DOHH2 (cell line): ENCODE data around the gene SLC66A2.

Experiments
- H3F3A ChIP-seq: fragments of 200-600 bp; sonication (generic), shearing (Covaris generic); 2 replicates; pipeline ENCODE4 v1.6.0; 2016; ENCODE audit warnings: antibody characterized with exemption, mild to moderate bottlenecking; ENCODE audit not compliant: control insufficient read depth, insufficient read depth
- H3K27ac ChIP-seq: fragments of 200-600 bp; sonication (generic); 2 replicates; pipeline ENCODE4 v1.5.1; 2014; ENCODE audit warnings: low read depth, mild to moderate bottlenecking, low read length, moderate library complexity
- H3K27me3 ChIP-seq: fragments of 200-600 bp; sonication (generic); 2 replicates; pipeline ENCODE4 v1.6.1; 2014; ENCODE audit warnings: mild to moderate bottlenecking, low read length, mixed read lengths; ENCODE audit not compliant: control insufficient read depth
- H3K36me3 ChIP-seq: fragments of 200-600 bp; sonication (generic); 2 replicates; pipeline ENCODE4 v1.6.1; 2014; ENCODE audit warnings: mild to moderate bottlenecking, low read length, moderate library complexity, mixed read lengths; ENCODE audit not compliant: control insufficient read depth
- H3K4me1 ChIP-seq: fragments of 200-600 bp; sonication (generic); 2 replicates; pipeline ENCODE4 v1.6.1; 2014; ENCODE audit warnings: mild to moderate bottlenecking, low read length, mixed read lengths; ENCODE audit not compliant: control insufficient read depth
- H3K4me2 ChIP-seq: fragments of 200-600 bp; sonication (generic); 2 replicates; pipeline ENCODE4 v1.6.0; 2014; ENCODE audit warnings: mild to moderate bottlenecking, low read length, moderate library complexity
- H3K4me3 ChIP-seq: fragments of 200-600 bp; sonication (generic); 2 replicates; pipeline ENCODE4 v1.5.1; 2014; ENCODE audit warnings: mild to moderate bottlenecking, low read length, mixed read lengths
- H3K79me2 ChIP-seq: fragments of 200-600 bp; sonication (generic); 2 replicates; pipeline ENCODE4 v1.6.1; 2014; ENCODE audit warnings: mild to moderate bottlenecking, low read length, mixed read lengths; ENCODE audit not compliant: control insufficient read depth
- H3K9me2 ChIP-seq: fragments of 200-600 bp; sonication (generic); replicated peaks from 2 replicates; pipeline ENCODE4 v1.6.1; 2014; ENCODE audit warnings: mild to moderate bottlenecking, low read length, mixed read lengths; ENCODE audit not compliant: control insufficient read depth
- H3K9me3 ChIP-seq: fragments of 200-600 bp; sonication (generic); 2 replicates; pipeline ENCODE4 v1.6.1; 2014; ENCODE audit warnings: antibody characterized with exemption, low read length, mixed read lengths; ENCODE audit not compliant: control insufficient read depth, insufficient read depth
- H4K20me1 ChIP-seq: fragments of 200-600 bp; sonication (generic); 2 replicates; pipeline ENCODE4 v1.6.0; 2014; ENCODE audit warnings: low read depth, mild to moderate bottlenecking, antibody characterized with exemption, low read length, moderate library complexity; ENCODE audit not compliant: control insufficient read depth, insufficient read depth
- CTCF ChIP-seq: fragments of 200-600 bp; sonication (generic); IDR thresholded peaks from one replicate; pipeline ENCODE4 v1.5.1; 2014; ENCODE audit warnings: antibody characterized with exemption, mild to moderate bottlenecking, low read depth, low read length; ENCODE audit not compliant: poor library complexity, severe bottlenecking
- EZH2phosphoT487 ChIP-seq: fragments of 200-600 bp; sonication (generic); IDR thresholded peaks from 2 replicates; pipeline ENCODE4 v1.6.1; 2017; ENCODE audit warnings: borderline replicate concordance, mild to moderate bottlenecking, antibody characterized with exemption, low read length, moderate library complexity, mixed read lengths

The SLC66A2 gene

GRCh38 chr18:79887181-79888000, 64.1 kb downstream of the SLC66A2 start:
- Histone ChIP-seq H3K9me2 (no peaks in the 10 kb centered on the region), H3K4me1 (no peaks in the 10 kb centered on the region), H3K27me3 (no peaks in the 10 kb centered on the region), H4K20me1 (no peaks in the 10 kb centered on the region), H3K4me3 (no peak overlapping the region), H3K79me2 (no peaks in the 10 kb centered on the region), H3K36me3 (no peaks in the 10 kb centered on the region), H3K9me3 (peaks cover 26% of the 10 kb centered on the region), H3F3A (no peaks in the 10 kb centered on the region), H3K27ac (no peak overlapping the region), H3K4me2 (no peak overlapping the region)
- TF ChIP-seq CTCF: no peak
- no peak for TF ChIP-seq EZH2phosphoT487

GRCh38 chr18:79884963-79885728, 66.3 kb downstream of the SLC66A2 start:
- peaks cover 21% of the 10 kb centered on the region for H3K9me3 ChIP-seq
- H3K9me2 ChIP-seq: no peaks in the 10 kb centered on the region
- H3K36me3 ChIP-seq: no peaks in the 10 kb centered on the region
- H3K4me1 ChIP-seq: no peaks in the 10 kb centered on the region
- H3F3A ChIP-seq: no peaks in the 10 kb centered on the region
- H4K20me1 ChIP-seq: no peaks in the 10 kb centered on the region
- no peak for TF ChIP-seq EZH2phosphoT487
- no peaks in the 10 kb centered on the region for H3K27me3 ChIP-seq
- H3K4me2 ChIP-seq: no peak overlapping the region
- H3K79me2 ChIP-seq: no peaks in the 10 kb centered on the region
- H3K4me3 ChIP-seq: no peak overlapping the region
- H3K27ac ChIP-seq: no peak overlapping the region

GRCh38 chr18:79884294-79884962, 67.0 kb downstream of the SLC66A2 start:
- no peaks in the 10 kb centered on the region for H3K27me3 ChIP-seq
- H3K79me2 ChIP-seq: no peaks in the 10 kb centered on the region
- no peak overlapping the region for H3K4me3 ChIP-seq
- H3K4me1 ChIP-seq: no peaks in the 10 kb centered on the region
- no peak overlapping the region for H3K27ac ChIP-seq
- H3K9me2 ChIP-seq: no peaks in the 10 kb centered on the region
- no peak for TF ChIP-seq CTCF
- H3K9me3 ChIP-seq: peaks cover 21% of the 10 kb centered on the region
- H4K20me1 ChIP-seq: no peaks in the 10 kb centered on the region
- H3K4me2 ChIP-seq: no peak overlapping the region
- H3K36me3 ChIP-seq: no peaks in the 10 kb centered on the region
- H3F3A ChIP-seq: no peaks in the 10 kb centered on the region
